ENCODE results near the gene DLG2.

DLG2 gene

GRCh38 chr11:83537131-83537610, 2090.0 kb downstream of the DLG2 start:
- H3K36me3 ChIP-seq (ENCODE audit: insufficient read depth, low read length), result peaks cover 19% of the 10 kb centered on the region; the same call in 1 of the 2 replicates
- H3K4me1 ChIP-seq (ENCODE audit: insufficient read depth, low read length, severe bottlenecking), result no peaks in the 10 kb centered on the region
- H3K9ac ChIP-seq (ENCODE audit: low read length), result no peak overlapping the region
- no peak overlapping the region for H3K27ac ChIP-seq (ENCODE audit: low read depth, low read length, poor library complexity, severe bottlenecking)
- H3K9me3 ChIP-seq (ENCODE audit: low read length), result no peaks in the 10 kb centered on the region
- no peak for TF ChIP-seq EZH2 (IDR thresholded peaks at IDR 0.05; ENCODE audit: borderline replicate concordance, low read length)
- TF ChIP-seq, protein P1, sequence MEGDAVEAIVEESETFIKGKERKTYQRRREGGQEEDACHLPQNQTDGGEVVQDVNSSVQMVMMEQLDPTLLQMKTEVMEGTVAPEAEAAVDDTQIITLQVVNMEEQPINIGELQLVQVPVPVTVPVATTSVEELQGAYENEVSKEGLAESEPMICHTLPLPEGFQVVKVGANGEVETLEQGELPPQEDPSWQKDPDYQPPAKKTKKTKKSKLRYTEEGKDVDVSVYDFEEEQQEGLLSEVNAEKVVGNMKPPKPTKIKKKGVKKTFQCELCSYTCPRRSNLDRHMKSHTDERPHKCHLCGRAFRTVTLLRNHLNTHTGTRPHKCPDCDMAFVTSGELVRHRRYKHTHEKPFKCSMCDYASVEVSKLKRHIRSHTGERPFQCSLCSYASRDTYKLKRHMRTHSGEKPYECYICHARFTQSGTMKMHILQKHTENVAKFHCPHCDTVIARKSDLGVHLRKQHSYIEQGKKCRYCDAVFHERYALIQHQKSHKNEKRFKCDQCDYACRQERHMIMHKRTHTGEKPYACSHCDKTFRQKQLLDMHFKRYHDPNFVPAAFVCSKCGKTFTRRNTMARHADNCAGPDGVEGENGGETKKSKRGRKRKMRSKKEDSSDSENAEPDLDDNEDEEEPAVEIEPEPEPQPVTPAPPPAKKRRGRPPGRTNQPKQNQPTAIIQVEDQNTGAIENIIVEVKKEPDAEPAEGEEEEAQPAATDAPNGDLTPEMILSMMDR (IDR thresholded peaks at IDR 0.05; ENCODE audit: low read length), result no peak
- H3K4me2 ChIP-seq (ENCODE audit: low read length), result no peak overlapping the region
- no peak overlapping the region for H3K4me3 ChIP-seq (ENCODE audit: low read depth, low read length, poor library complexity, severe bottlenecking)
- no peaks in the 10 kb centered on the region for H3K9me2 ChIP-seq (ENCODE audit: low read depth, low read length)
- no peak overlapping the region for H2AFZ ChIP-seq (ENCODE audit: low read length)
- H4K20me1 ChIP-seq (ENCODE audit: insufficient read depth, low read length), result no peaks in the 10 kb centered on the region
- H3F3A ChIP-seq (ENCODE audit: insufficient read depth, low read length), result no peaks in the 10 kb centered on the region
- H3K79me2 ChIP-seq (ENCODE audit: insufficient read depth, low read length), result no peaks in the 10 kb centered on the region
- H3K27me3 ChIP-seq (ENCODE audit: insufficient read depth, low read length), result no peaks in the 10 kb centered on the region

- Histone ChIP-seq H3K9me2 (ENCODE audit: low read depth, low read length) (no peaks in the 10 kb centered on the region), H3K79me2 (ENCODE audit: insufficient read depth, low read length) (no peaks in the 10 kb centered on the region), H3K9me3 (ENCODE audit: low read length) (no peaks in the 10 kb centered on the region), H3K4me3 (ENCODE audit: low read depth, low read length, poor library complexity, severe bottlenecking) (no peak overlapping the region), H3K4me2 (ENCODE audit: low read length) (no peak overlapping the region), H2AFZ (ENCODE audit: low read length) (no peak overlapping the region), H3K36me3 (ENCODE audit: insufficient read depth, low read length) (peaks cover 22% of the 10 kb centered on the region), H3K9ac (ENCODE audit: low read length) (no peak overlapping the region), H3F3A (ENCODE audit: insufficient read depth, low read length) (no peaks in the 10 kb centered on the region), H3K4me1 (ENCODE audit: insufficient read depth, low read length, severe bottlenecking) (no peaks in the 10 kb centered on the region), H4K20me1 (ENCODE audit: insufficient read depth, low read length) (no peaks in the 10 kb centered on the region), H3K27ac (ENCODE audit: low read depth, low read length, poor library complexity, severe bottlenecking) (no peak overlapping the region), H3K27me3 (ENCODE audit: insufficient read depth, low read length) (no peaks in the 10 kb centered on the region)
- TF ChIP-seq, protein P1 (IDR thresholded peaks at IDR 0.05; ENCODE audit: low read length), result no peak
- no peak for TF ChIP-seq EZH2 (IDR thresholded peaks at IDR 0.05; ENCODE audit: borderline replicate concordance, low read length)
Measured at GRCh38 chr11:83533166-83533565, 2094.0 kb downstream of the DLG2 start.

- no peaks in the 10 kb centered on the region for H3K27me3 ChIP-seq (ENCODE audit: insufficient read depth, low read length)
- H3K9me3 ChIP-seq (ENCODE audit: low read length), result no peaks in the 10 kb centered on the region
- H3F3A ChIP-seq (ENCODE audit: insufficient read depth, low read length), result no peaks in the 10 kb centered on the region
- H3K36me3 ChIP-seq (ENCODE audit: insufficient read depth, low read length), result peaks cover 22% of the 10 kb centered on the region
- no peaks in the 10 kb centered on the region for H4K20me1 ChIP-seq (ENCODE audit: insufficient read depth, low read length)
- H3K4me1 ChIP-seq (ENCODE audit: insufficient read depth, low read length, severe bottlenecking), result peaks cover 6% of the 10 kb centered on the region
- no peaks in the 10 kb centered on the region for H3K79me2 ChIP-seq (ENCODE audit: insufficient read depth, low read length)
- no peak overlapping the region for H3K4me3 ChIP-seq (ENCODE audit: low read depth, low read length, poor library complexity, severe bottlenecking)
- no peaks in the 10 kb centered on the region for H3K9me2 ChIP-seq (ENCODE audit: low read depth, low read length)
- H3K9ac ChIP-seq (ENCODE audit: low read length), result no peak overlapping the region
- H3K27ac ChIP-seq (ENCODE audit: low read depth, low read length, poor library complexity, severe bottlenecking), result no peak overlapping the region
- TF ChIP-seq, protein P1 (IDR thresholded peaks at IDR 0.05; ENCODE audit: low read length), result no peak
- TF ChIP-seq EZH2 (IDR thresholded peaks at IDR 0.05; ENCODE audit: borderline replicate concordance, low read length), result no peak
- no peak overlapping the region for H2AFZ ChIP-seq (ENCODE audit: low read length)
- no peak overlapping the region for H3K4me2 ChIP-seq (ENCODE audit: low read length)
Measured at GRCh38 chr11:83528877-83529276, 2098.3 kb downstream of the DLG2 start.

Data from OCI-LY1 (cell line).